BLaER1 treated with 17β-estradiol and CSF1 and Interleukin-3, amounts not matched to agents 10 nM and 100 nM (cell line): ENCODE data around the gene LTC4S.
A peak's percentile ranks its signal among the peaks of the same experiment; 100 is the strongest.

Experiments used
- H3K27ac ChIP-seq, 11 experiments: shearing (Covaris generic); formaldehyde crosslinking; 2 replicates each; pipeline ENCODE4 v1.8.1; 2022
- H3K27me3 ChIP-seq, 11 experiments: shearing (Covaris generic); formaldehyde crosslinking; 2 replicates each; pipeline ENCODE4 v1.8.1; 2022
- H3K36me3 ChIP-seq, 11 experiments: shearing (Covaris generic); formaldehyde crosslinking; 2 replicates each; pipeline ENCODE4 v1.8.1; 2022
- H3K4me1 ChIP-seq, 10 experiments: shearing (Covaris generic); formaldehyde crosslinking; 2 replicates each; pipeline ENCODE4 v1.8.1; 2022
- H3K4me2 ChIP-seq, 11 experiments: shearing (Covaris generic); formaldehyde crosslinking; 2 replicates each; pipeline ENCODE4 v1.8.1; 2022
- H3K4me3 ChIP-seq, 10 experiments: shearing (Covaris generic); formaldehyde crosslinking; 2 replicates each; pipeline ENCODE4 v1.8.1; 2022
- H3K9ac ChIP-seq, 11 experiments: shearing (Covaris generic); formaldehyde crosslinking; 2 replicates each; pipeline ENCODE4 v1.8.1; 2022
- H3K9me3 ChIP-seq, 11 experiments: shearing (Covaris generic); formaldehyde crosslinking; replicated peaks in 1 of 11; 2 replicates each; pipeline ENCODE4 v1.8.1; 2022
- H4K20me1 ChIP-seq, 11 experiments: shearing (Covaris generic); formaldehyde crosslinking; 2 replicates each; pipeline ENCODE4 v1.8.1; 2022
- Cebpa-rat ChIP-seq, 11 experiments: shearing (Covaris generic); IDR thresholded peaks; 2 replicates each; pipeline ENCODE4 v1.8.1; 2022

The LTC4S gene

GRCh38 chr5:179774442-179774841, 19.3 kb upstream of the LTC4S start:
- TF ChIP-seq Cebpa-rat (IDR thresholded peaks at IDR 0.05): no peak
- peaks cover 17 to 86% (median 67%) of the 10 kb centered on the region in 11 experiments; a peak in 20 of 22 replicates for H4K20me1 ChIP-seq
- no peaks in the 10 kb centered on the region for H3K27me3 ChIP-seq
- peaks cover 0 to 63% (median 24%) of the 10 kb centered on the region in 10 experiments; a peak in 14 of 20 replicates for H3K4me1 ChIP-seq
- H3K9ac ChIP-seq: no peak overlapping the region
- peaks cover 71 to 100% (median 100%) of the 10 kb centered on the region in 11 experiments for H3K36me3 ChIP-seq
- no peaks in the 10 kb centered on the region for H3K9me3 ChIP-seq
- no peak overlapping the region for H3K27ac ChIP-seq
- H3K4me3 ChIP-seq: no peak overlapping the region
- H3K4me2 ChIP-seq: no peak overlapping the region

GRCh38 chr5:179776411-179776938, 17.3 kb upstream of the LTC4S start:
- no peaks in the 10 kb centered on the region for H3K27me3 ChIP-seq
- H3K4me1 ChIP-seq: peaks cover 0 to 59% (median 22%) of the 10 kb centered on the region in 10 experiments; a peak in 12 of 20 replicates
- TF ChIP-seq Cebpa-rat (IDR thresholded peaks at IDR 0.05): no peak
- peaks cover 6 to 76% (median 51%) of the 10 kb centered on the region in 11 experiments; a peak in 18 of 22 replicates for H4K20me1 ChIP-seq
- 0 out of 22 replicates have a peak overlapping the region, but pooled peaks of 1 of the 11 experiments have one; percentile 32 for H3K9ac ChIP-seq
- H3K36me3 ChIP-seq: peaks cover 58 to 100% (median 93%) of the 10 kb centered on the region in 11 experiments
- H3K4me3 ChIP-seq: no peak overlapping the region
- H3K27ac ChIP-seq: no peak overlapping the region
- H3K9me3 ChIP-seq: no peaks in the 10 kb centered on the region
- peak overlapping the region in 3 of 11 experiments; percentile 37 to 84 (median 57); a peak in 5 of 22 replicates for H3K4me2 ChIP-seq

DNA sequence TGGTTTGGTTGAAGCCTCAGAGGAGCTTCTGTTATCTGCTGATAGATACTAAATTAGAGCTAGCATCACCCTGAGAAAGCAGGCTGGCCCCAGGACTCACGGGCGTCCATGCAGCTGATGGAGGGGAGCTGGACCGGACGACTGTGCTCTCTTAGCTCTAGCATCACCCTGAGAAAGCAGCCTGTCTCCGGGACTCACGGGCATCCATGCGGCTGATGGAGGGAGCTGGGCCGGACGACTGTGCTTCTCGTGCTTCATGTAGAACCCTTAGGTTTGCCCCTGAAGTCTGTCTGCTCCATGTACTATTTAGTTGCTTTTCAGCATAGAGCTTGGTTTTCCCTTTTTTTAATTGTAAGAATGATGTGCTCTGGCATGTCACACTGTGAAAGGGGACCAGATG, 16.3 kb upstream of the LTC4S start:
- no peak for TF ChIP-seq Cebpa-rat (IDR thresholded peaks at IDR 0.05)
- H3K4me1 ChIP-seq: peaks cover 0 to 59% (median 22%) of the 10 kb centered on the region in 10 experiments; a peak in 12 of 20 replicates
- H3K27me3 ChIP-seq: no peaks in the 10 kb centered on the region
- H3K36me3 ChIP-seq: peaks cover 49 to 100% (median 83%) of the 10 kb centered on the region in 11 experiments
- H3K4me3 ChIP-seq: no peak overlapping the region
- no peaks in the 10 kb centered on the region for H3K9me3 ChIP-seq
- peaks cover 6 to 73% (median 43%) of the 10 kb centered on the region in 11 experiments; a peak in 18 of 22 replicates for H4K20me1 ChIP-seq
- peak overlapping the region in 5 of 11 experiments; percentile 32 to 84 (median 63); a peak in 10 of 22 replicates for H3K4me2 ChIP-seq
- H3K9ac ChIP-seq: 0 out of 22 replicates have a peak overlapping the region, but pooled peaks of 2 of the 11 experiments have one; percentile 0 to 7
- no peak overlapping the region for H3K27ac ChIP-seq

- H3K27ac ChIP-seq: no peak overlapping the region
- H4K20me1 ChIP-seq: peaks cover 6 to 69% (median 43%) of the 10 kb centered on the region in 11 experiments; a peak in 18 of 22 replicates
- H3K27me3 ChIP-seq: no peaks in the 10 kb centered on the region
- H3K9ac ChIP-seq: 0 out of 22 replicates have a peak overlapping the region, but pooled peaks of 1 of the 11 experiments have one; percentile 7
- H3K4me3 ChIP-seq: no peak overlapping the region
- TF ChIP-seq Cebpa-rat (IDR thresholded peaks at IDR 0.05): no peak
- peaks cover 0 to 59% (median 22%) of the 10 kb centered on the region in 10 experiments; a peak in 12 of 20 replicates for H3K4me1 ChIP-seq
- peak overlapping the region in 5 of 11 experiments; percentile 32 to 84 (median 63); a peak in 10 of 22 replicates for H3K4me2 ChIP-seq
- H3K9me3 ChIP-seq: no peaks in the 10 kb centered on the region
- H3K36me3 ChIP-seq: peaks cover 44 to 96% (median 79%) of the 10 kb centered on the region in 11 experiments
Measured at GRCh38 chr5:179777909-179778308, 15.9 kb upstream of the LTC4S start.

DNA sequence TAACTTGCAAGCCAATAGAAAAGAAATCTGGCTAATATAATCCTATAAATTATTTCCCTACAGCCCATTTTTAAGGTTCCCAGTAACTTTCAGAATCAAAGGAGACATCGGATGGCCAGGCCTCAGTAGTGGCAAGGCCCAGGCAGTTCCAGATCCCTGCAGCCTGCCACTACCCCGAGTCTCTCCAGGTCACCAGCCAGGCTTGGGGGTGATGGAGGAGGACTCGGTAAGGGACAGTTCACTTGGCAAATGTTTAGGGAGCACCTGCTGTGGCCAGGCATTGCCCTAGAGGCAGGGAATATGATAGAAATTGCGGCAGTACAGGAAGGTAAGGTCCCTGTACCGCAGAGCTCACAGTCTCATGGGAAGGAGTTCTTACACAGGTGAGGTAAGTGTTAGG, 15.2 kb upstream of the LTC4S start:
- no peak for TF ChIP-seq Cebpa-rat (IDR thresholded peaks at IDR 0.05)
- no peak overlapping the region for H3K9ac ChIP-seq
- peaks cover 6 to 63% (median 40%) of the 10 kb centered on the region in 11 experiments; a peak in 18 of 22 replicates for H4K20me1 ChIP-seq
- no peak overlapping the region for H3K27ac ChIP-seq
- no peak overlapping the region for H3K4me3 ChIP-seq
- peaks cover 37 to 89% (median 72%) of the 10 kb centered on the region in 11 experiments for H3K36me3 ChIP-seq
- no peaks in the 10 kb centered on the region for H3K27me3 ChIP-seq
- peaks cover 0 to 59% (median 22%) of the 10 kb centered on the region in 10 experiments; a peak in 12 of 20 replicates for H3K4me1 ChIP-seq
- H3K4me2 ChIP-seq: peak overlapping the region in 4 of 11 experiments; percentile 36 to 84 (median 72); a peak in 8 of 22 replicates
- no peaks in the 10 kb centered on the region for H3K9me3 ChIP-seq

GRCh38 chr5:179779826-179780225, 14.0 kb upstream of the LTC4S start:
- Histone ChIP-seq H3K36me3 (peaks cover 25 to 77% (median 60%) of the 10 kb centered on the region in 11 experiments), H3K4me3 (no peak overlapping the region), H3K9me3 (no peaks in the 10 kb centered on the region), H3K4me1 (peaks cover 0 to 58% (median 22%) of the 10 kb centered on the region in 10 experiments; a peak in 12 of 20 replicates), H3K27me3 (no peaks in the 10 kb centered on the region), H3K27ac (no peak overlapping the region), H3K4me2 (peak overlapping the region in 5 of 11 experiments; percentile 18 to 84 (median 63); a peak in 9 of 22 replicates), H4K20me1 (peaks cover 2 to 51% (median 35%) of the 10 kb centered on the region in 11 experiments; a peak in 18 of 22 replicates), H3K9ac (no peak overlapping the region)
- no peak for TF ChIP-seq Cebpa-rat (IDR thresholded peaks at IDR 0.05)

DNA sequence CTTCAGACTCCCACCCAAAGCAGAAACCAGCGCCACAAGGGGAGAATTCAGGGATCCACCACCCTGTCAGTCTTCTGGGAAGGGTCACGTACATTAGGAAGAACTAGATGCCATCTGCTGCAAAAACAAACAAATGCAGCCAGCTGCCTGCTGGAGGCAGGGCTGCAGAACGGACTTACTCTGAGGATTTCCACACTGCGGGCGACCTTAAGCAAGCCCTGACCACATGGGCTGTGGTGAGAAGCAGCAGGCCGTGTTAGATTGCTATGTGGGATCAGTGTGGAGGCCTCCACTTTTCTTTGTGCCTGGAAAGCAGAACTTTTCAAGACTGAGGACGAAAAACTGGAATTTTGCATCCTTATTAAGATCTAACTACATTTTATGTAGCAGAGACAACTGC, 13.4 kb upstream of the LTC4S start:
- Histone ChIP-seq H3K27ac (no peak overlapping the region), H3K4me2 (peak overlapping the region in 4 of 11 experiments; percentile 18 to 84 (median 72); a peak in 9 of 22 replicates)

DNA sequence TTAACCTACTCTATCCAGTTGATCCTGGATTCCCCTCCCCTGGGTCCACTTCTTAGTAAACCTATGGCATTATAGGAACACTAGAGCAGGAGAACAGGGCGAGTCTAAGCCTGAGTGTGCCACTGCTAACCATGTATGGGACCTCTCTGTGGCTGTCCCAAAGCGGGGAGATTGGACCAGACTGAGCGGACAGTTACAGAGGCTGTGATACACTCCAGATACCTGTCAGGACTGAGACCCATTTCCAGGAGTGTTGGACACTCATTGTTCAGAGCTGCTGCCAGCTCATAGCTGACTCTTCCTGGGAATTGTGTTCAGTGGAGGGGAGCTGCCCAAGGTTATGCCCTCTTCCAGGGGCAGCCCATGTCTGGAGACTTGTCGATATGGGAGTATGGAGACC, 11.9 kb upstream of the LTC4S start:
- H3K27ac ChIP-seq: no peak overlapping the region
- no peak overlapping the region for H3K4me3 ChIP-seq

More for the DNA sequence above, 13.4 kb upstream of the LTC4S start:
- peaks cover 0 to 60% (median 22%) of the 10 kb centered on the region in 10 experiments; a peak in 12 of 20 replicates for H3K4me1 ChIP-seq
- H3K9me3 ChIP-seq: no peaks in the 10 kb centered on the region
- no peaks in the 10 kb centered on the region for H3K27me3 ChIP-seq
- peak in 1 of 11 experiments; percentile 34; a peak in 1 of 22 replicates for TF ChIP-seq Cebpa-rat (IDR thresholded peaks at IDR 0.05)
- H3K4me3 ChIP-seq: no peak overlapping the region
- peaks cover 20 to 71% (median 54%) of the 10 kb centered on the region in 11 experiments for H3K36me3 ChIP-seq
- peaks cover 0 to 49% (median 33%) of the 10 kb centered on the region in 11 experiments; a peak in 16 of 22 replicates for H4K20me1 ChIP-seq
- no peak overlapping the region for H3K9ac ChIP-seq

DNA sequence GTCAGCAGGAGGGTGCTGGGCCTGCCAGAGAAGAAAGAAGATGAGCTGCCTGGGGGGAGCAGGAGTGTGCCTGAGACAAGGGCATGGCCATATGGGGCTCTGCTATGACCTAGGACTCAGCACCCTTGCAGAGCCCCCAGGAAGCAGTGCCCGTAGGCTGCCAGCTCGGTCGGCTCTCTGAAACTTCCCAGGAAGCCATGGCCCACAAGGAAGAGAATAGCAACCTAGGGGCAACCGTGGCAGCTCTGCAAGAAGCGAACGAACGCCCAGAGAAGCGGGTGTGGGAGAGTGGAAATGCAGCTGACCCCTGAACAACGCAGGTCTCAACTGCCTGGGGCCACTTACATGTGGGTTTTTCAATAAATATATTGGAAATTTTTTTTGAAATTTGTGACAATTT, 10.7 kb upstream of the LTC4S start:
- Histone ChIP-seq H3K36me3 (peaks cover 7 to 44% (median 31%) of the 10 kb centered on the region in 11 experiments; a peak in 21 of 22 replicates), H3K4me2 (no peak overlapping the region), H3K27ac (no peak overlapping the region), H4K20me1 (peaks cover 0 to 28% (median 14%) of the 10 kb centered on the region in 11 experiments; a peak in 15 of 22 replicates), H3K4me1 (peaks cover 21 to 53% (median 32%) of the 10 kb centered on the region in 10 experiments), H3K9ac (no peak overlapping the region), H3K27me3 (no peaks in the 10 kb centered on the region), H3K9me3 (no peaks in the 10 kb centered on the region), H3K4me3 (no peak overlapping the region)
- no peak for TF ChIP-seq Cebpa-rat (IDR thresholded peaks at IDR 0.05)

More for the DNA sequence above, 11.9 kb upstream of the LTC4S start:
- no peak overlapping the region for H3K4me2 ChIP-seq
- peaks cover 0 to 36% (median 25%) of the 10 kb centered on the region in 11 experiments; a peak in 15 of 22 replicates for H4K20me1 ChIP-seq
- H3K9me3 ChIP-seq: no peaks in the 10 kb centered on the region
- no peak for TF ChIP-seq Cebpa-rat (IDR thresholded peaks at IDR 0.05)
- peaks cover 7 to 56% (median 41%) of the 10 kb centered on the region in 11 experiments; a peak in 21 of 22 replicates for H3K36me3 ChIP-seq
- H3K27me3 ChIP-seq: no peaks in the 10 kb centered on the region
- H3K9ac ChIP-seq: no peak overlapping the region
- peaks cover 12 to 58% (median 35%) of the 10 kb centered on the region in 10 experiments for H3K4me1 ChIP-seq
